NT2/D1 (cell line): Measurements from ENCODE around the gene ADD3.

ENCODE experiments used
- SUZ12 ChIP-seq: IDR thresholded peaks from 2 replicates; pipeline ENCODE4 v1.6.1; 2011; ENCODE audit not compliant: insufficient read length, insufficient read depth; ENCODE audit errors: extremely low read depth
- YY1 ChIP-seq: IDR thresholded peaks from 2 replicates; pipeline ENCODE4 v1.6.1; 2011; ENCODE audit not compliant: insufficient read length, insufficient read depth

GRCh38 chr10:110059925-110060324 is 52.1 kb downstream of the ADD3 start:
- no peak for TF ChIP-seq YY1
- TF ChIP-seq SUZ12, result no peak
